CD4-positive, alpha-beta T cell treated with Interferon gamma for 1 hour (primary cell): ENCODE results near the gene ZNRF3.
"Not testable (repeated sequence)": the region's sequence is repeated elsewhere in the genome, so short reads cannot be mapped to it uniquely, and the experiment has no call there.

Experiments
- DNase-seq: peaks from one replicate; pipeline ENCODE4 v3.0.0-alpha.2; 2020

ZNRF3 gene

DNA sequence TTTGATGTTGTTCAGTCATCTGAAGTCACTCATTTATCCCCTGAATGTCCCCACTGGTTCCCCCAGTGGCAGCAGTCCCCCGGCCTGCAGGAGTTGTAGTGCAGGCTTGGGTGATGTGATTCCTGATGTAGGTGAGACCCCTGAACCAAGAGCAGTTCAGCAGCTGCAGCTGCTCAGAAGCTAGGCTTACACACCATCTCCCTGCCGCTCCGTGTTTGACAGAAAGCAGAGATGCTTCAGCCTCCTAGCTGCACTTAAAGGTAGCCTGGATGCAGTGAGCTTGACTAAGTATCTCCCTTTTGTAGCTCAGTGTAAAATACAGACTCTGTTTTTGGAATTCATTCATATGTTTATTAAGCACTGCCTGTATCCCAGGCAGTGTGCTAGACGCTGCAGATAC, 130.9 kb downstream of the ZNRF3 start:
- DNase-seq: no peak

- no peak for DNase-seq
These were observed 131.4 kb downstream of the ZNRF3 start for GRCh38 chr22:29014773-29015172.

DNA sequence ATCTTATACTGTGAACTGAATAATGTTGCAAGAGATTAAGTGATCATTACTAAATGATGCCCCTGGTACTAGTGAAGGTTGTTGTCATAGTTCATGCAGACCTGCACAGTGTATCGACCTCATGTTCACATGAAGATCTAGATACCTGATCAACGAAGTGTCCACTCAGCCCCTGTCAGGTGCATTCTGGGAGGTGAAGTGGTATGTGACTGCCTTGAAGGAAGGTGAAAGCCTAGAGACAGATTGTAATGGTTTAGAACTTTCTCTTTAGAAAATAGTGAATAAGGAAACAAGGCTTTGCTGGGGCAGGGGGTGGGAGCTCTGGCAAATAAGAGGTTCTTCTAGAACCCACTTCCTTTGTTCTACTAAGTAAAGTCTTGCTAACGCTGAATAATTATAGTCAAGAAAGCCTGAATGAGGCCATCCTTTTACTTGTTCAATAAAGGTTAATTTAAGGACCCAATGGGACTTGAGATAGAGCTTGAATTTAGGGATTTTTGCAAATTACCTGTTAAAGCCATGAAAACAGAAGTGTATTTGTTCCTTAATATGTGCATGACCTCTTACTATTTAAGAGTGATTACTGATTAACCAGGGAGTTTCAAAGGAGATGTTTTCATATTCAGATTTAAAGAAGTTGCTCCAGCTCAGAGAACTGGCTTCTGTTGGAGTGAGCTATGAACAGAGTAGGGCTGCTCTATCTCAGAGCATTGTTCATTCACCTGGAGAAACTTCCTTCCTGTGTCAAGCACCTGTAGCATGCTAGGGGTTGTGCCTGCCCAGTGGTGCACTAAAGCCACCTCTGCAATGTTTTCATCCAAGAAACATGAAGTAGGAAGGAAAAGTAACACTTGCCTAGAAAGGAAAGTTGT, 132.9 kb downstream of the ZNRF3 start:
- DNase-seq: no peak

DNA sequence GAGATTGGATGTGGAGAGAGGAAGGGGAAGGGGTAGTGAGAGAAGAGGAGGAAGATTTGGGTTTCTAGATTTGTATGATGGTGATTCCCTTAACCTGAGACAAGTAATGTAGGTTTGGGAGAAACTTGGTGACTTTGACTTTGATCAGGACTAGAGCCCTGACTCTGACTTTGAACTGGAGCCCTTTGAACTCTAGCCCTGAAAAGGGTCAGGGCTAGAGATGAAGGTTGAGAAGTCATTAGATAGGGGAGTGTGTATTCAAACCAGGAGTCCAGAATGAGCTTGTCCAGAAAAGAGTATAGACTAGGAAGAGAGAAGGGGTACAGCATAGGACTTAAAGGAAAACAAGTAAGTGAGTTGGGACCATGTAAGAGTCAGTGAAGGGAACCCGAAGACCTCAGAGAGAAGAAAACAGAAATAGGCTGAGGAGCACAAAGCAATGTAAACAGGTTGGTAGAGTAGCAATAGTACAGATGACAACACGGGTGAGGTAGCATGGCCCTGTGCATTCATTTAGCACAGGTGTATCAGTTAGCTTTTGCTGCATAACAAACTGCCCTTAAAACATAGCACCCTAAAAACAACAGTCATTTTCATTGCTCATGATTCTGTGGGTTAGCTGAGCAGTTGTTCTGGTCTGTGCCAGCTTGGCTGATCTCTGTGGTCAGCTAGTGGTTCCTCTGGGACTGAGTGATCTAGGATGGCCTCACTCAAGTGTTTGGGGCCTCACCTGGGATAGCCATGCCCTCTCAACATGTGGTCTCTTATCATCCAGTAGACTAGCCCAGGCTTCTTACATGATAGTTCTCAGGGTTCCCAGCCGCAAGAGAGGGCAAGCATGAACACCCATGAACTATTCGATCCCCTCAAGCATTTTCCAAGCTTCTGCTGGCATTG, 135.2 kb downstream of the ZNRF3 start:
- DNase-seq: no peak

DNA sequence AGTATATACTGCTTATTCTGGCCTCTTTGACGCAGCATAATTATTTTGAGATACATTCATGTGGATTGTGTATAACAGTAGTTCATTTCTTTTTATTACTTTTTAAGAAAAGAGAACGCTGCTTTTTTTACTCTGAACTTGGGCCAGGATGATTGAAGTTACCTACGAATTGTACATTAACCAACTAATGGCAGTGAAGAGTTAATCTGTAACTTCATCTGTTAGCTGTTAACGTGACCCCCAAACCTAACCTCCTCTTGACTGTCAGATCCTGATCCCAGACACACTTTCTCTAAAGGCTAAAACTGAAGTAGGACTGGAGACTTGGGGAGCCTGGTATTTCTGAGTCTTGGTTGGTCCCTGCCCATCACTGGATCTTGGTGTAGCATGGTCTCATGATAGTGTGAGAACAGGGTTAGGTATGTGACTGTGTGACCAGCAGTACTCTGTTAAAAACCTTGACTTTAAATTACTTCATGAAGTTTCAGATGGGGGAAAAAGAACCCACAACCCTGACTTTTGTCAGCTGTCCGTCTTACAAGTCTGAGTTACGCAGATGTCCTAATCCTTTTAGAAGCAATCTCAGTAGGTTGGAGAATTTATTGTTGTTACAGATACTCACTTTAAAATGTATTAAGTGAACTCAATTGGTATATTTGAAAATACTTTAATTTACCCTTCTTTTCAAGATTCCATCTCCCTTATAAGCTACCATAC, 138.9 kb downstream of the ZNRF3 start:
- DNase-seq: no peak

- DNase-seq: no peak
These were observed 139.9 kb downstream of the ZNRF3 start for GRCh38 chr22:29023172-29023796.

- DNase-seq: no peak
These were observed 143.2 kb downstream of the ZNRF3 start for GRCh38 chr22:29026579-29026978.

DNA sequence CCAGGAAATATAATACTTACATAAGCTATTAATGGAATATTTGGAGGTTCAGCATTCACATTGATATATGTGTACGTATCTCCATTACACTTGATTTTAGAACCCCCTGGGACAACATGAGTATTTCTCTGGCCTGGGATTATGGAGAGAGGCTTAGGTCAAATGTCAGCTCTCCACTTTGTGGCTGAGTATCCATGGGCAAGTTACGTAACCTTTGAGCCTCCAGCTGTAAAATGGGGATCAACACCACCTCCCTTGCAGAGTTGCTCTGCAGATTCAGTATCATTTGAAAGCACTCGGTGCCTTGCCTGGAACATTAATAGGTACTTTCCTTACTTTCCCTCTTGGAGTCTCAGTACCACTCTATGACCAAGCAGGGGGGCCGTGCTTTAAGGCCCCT, 145.1 kb downstream of the ZNRF3 start:
- no peak for DNase-seq

DNA sequence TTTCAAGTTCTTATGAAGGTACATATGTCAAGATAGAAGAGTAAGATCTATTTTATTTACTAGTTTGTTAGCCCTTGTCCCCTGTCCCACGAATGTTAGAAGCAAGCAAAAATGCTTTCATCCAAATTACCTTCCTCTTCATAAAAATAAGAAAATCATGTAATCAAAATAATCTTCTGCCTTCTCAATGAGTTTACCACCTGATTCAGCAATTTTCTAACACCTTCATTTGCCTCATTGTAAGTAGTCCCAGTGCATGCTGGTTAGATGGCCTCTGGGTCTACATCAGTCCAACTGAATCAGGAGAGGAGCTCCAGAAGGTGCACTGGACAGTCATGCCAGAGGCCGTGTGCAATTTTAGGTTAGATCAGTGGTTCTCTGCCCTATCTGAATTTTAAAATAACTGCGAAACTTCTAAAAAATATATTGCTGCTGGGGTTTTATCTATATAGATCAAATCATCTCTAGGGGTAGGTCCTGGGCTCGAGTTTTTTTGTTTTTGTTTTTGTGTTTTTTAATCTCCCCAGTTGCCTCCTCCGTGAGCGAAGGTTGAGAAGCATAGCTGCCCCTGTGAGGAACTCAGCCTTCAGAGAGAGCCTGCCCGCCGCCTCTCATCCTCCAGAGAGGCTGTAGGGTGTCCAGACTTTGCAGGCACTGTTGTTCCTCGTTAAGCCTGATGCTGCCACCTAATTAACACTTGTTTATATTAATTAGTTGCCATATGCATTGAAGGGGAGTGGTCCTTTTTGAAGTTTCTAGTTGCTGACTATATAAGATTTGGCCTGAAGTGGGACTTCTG, 146.0 kb downstream of the ZNRF3 start:
- no peak for DNase-seq

GRCh38 chr22:29030016-29030617, 146.7 kb downstream of the ZNRF3 start:
- DNase-seq: no peak

DNA sequence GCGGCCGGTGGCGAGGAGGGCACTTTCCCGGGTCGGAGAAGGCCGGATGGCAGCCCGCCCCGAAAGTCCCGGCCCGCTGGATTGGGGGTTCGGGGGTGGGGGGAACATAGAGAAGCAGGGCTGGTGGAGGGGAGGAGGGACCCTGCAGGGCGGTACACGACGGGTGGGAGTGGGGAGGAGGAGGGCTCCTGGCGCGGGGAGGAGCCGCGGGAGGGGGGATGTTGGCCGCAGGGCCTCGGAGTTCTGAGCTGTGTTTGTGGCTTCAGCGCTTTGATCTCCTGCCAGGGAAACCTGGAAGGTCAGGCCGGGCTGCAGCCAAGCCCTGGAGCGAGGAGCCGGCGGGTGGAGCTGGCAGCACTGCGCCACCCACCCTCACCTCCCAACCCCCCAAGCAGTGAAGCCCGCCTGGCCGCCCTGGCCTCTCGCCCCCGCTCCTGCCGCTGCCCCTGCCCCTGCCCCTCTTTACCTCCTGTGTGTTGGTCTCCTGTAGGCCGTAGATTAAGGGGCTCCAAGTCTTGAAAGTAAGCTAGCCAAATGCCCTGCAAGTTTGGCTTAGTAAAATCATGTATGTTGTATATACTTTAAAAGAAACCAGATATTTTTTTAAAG, 147.3 kb downstream of the ZNRF3 start:
- DNase-seq: no peak

DNA sequence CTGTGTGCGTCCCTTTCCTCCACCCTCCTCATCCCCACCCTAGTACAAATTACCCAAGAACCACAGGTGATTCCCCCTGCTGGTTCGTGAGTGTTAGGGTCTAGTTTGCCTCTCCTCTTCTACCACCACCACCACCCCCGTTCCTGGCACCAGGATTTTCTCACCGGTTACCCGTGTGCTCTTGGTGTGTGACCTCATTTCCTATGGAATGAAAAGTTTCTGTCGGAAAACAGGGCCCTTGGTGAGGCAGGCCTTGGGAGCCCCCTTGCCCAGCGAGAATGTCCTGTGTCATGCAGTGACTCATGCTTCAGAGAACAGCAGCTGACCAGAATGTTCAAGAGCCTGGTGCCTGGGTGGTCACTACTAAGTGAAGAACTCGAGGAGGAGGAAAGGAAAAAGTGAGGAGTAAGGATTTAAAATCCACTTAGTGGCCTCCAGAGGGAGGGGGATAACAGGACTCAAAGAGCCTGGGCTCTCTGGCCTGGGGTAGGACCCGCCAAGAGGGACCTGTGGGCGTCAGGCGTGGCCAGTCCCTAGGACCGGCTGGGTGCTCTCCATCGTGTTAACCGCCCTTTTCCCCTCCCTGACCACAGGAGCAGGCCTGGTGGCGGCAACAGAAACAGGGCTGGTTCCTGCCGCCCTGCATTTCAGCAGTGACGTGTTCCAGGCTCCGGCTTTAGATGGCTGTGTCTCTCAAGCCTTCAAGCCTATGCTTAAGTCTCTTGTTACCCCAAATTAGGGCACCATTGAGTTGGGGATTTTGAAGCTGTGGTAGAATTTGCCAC, 148.0 kb downstream of the ZNRF3 start:
- no peak for DNase-seq

- no peak for DNase-seq
These were observed 148.7 kb downstream of the ZNRF3 start for GRCh38 chr22:29032014-29032475.

DNA sequence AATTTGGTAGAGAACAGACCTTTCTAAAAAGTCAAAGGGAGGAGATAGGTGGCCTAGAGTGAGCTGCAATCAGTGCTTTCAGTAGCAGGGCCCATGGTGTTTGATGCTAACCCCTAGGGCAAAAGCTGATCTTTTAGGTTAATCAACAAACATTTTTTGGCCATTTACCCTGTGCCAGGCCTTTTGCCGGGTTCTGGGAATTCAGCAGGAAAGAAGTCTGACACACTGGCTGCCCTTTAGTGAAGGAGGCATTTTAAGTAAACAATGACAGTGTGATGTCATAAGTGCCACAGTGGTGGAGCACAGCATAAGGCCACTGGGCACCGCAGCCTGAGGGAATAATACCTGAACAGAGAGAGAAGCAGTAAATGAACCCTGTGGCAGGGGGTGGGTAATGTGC, 149.2 kb downstream of the ZNRF3 start:
- no peak for DNase-seq

GRCh38 chr22:29037340-29037932, 154.1 kb downstream of the ZNRF3 start:
- DNase-seq: no peak

GRCh38 chr22:29039148-29039547, 155.8 kb downstream of the ZNRF3 start:
- no peak for DNase-seq

GRCh38 chr22:29039684-29040083, 156.3 kb downstream of the ZNRF3 start:
- DNase-seq: not testable (repeated sequence)

DNA sequence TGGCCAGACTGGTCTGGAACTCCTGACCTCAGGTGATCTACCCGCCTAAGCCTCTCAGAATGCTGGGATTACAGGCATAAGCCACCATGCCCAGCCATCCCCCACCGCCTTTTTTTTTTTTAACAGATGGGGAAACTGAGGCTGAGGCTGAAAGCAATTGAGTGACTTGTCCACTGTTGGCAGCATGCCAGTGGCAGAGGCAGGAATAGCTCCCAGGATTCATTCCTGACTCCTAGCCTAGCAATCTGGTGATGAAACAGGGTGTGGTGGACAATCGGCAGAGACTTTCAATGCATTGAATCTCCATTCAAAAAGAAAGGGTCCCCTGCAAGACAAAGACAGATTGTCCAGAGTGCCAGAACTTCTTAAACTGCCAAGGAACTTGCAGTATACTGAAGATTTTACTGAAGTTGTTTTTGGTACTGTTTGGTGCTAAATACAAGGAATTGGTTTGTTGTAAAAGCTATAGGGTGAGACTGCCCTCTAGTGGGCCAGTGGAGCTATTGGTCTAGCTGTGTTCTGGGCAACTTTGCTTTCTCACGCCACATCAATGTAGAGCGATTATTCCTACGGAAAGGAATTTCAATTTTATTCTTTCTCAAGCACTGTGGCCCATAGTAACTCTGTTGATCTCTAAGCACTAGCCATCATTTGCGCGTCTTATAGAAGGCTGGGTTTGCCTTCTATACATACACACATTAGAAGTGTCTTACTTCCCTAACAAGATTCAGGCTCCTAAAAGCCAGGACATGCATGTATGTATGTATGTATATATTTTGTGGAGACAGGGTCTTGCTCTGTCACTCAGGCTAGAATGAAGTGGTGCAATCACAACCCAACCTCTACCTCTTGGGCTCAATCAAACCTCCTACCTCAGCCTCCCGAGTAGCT, 157.3 kb downstream of the ZNRF3 start:
- peak; percentile 50 for DNase-seq

GRCh38 chr22:29041408-29041807, 158.0 kb downstream of the ZNRF3 start:
- DNase-seq: no peak
